ENCODE measurements around the gene ETV3L.

Gene ETV3L

GRCh38 chr1:157131281-157131680 lies 31.7 kb upstream of the ETV3L start:
- no peak for DNase-seq

- DNase-seq: no peak
Observed at GRCh38 chr1:157124855-157125254, 25.2 kb upstream of the ETV3L start.

GRCh38 chr1:157119448-157119847 lies 19.8 kb upstream of the ETV3L start:
- no peak for DNase-seq

GRCh38 chr1:157119008-157119407 lies 19.4 kb upstream of the ETV3L start:
- DNase-seq: no peak

GRCh38 chr1:157117527-157118057 lies 18.0 kb upstream of the ETV3L start:
- no peak for DNase-seq

- no peak for DNase-seq
Observed at GRCh38 chr1:157116737-157117103, 17.1 kb upstream of the ETV3L start.

GRCh38 chr1:157115851-157116736 lies 16.5 kb upstream of the ETV3L start:
- DNase-seq: no peak

GRCh38 chr1:157115429-157115838 lies 15.8 kb upstream of the ETV3L start:
- no peak for DNase-seq

- DNase-seq: no peak
Observed at GRCh38 chr1:157114183-157115121, 14.8 kb upstream of the ETV3L start.

GRCh38 chr1:157113631-157114030 lies 14.0 kb upstream of the ETV3L start:
- no peak for DNase-seq

GRCh38 chr1:157113106-157113505 lies 13.5 kb upstream of the ETV3L start:
- no peak for DNase-seq

- no peak for DNase-seq
Observed at GRCh38 chr1:157112186-157112867, 12.7 kb upstream of the ETV3L start.

GRCh38 chr1:157111396-157112165 lies 12.0 kb upstream of the ETV3L start:
- DNase-seq: no peak

GRCh38 chr1:157110686-157111085 lies 11.1 kb upstream of the ETV3L start:
- no peak for DNase-seq

- DNase-seq: no peak
Observed at GRCh38 chr1:157110003-157110402, 10.4 kb upstream of the ETV3L start.

- DNase-seq: no peak
Observed at GRCh38 chr1:157108448-157108847, 8.8 kb upstream of the ETV3L start.

GRCh38 chr1:157107702-157108101 lies 8.1 kb upstream of the ETV3L start:
- DNase-seq: no peak

- DNase-seq: no peak
Observed at GRCh38 chr1:157106813-157107189, 7.2 kb upstream of the ETV3L start.

GRCh38 chr1:157105988-157106812 lies 6.6 kb upstream of the ETV3L start:
- DNase-seq: peak in 1 of 5 experiments; percentile 43

- no peak for DNase-seq
Observed at GRCh38 chr1:157105298-157105987, 5.8 kb upstream of the ETV3L start.

Measured in T-helper 2 cell (primary cell).